Spinal cord (tissue), 10 donors: ENCODE measurements around the gene GALNT9. TPM values are rescaled to one million over a fixed set of nuclear protein-coding genes. Genes with fewer than 3 reads are reported as not detected.

ENCODE experiments used
- DNase-seq, 6 donors: peaks; one replicate each; pipeline versions ENCODE4 v3.0.0 to v3.0.0-alpha.2; 2013 to 2015; ENCODE audit warnings: low spot score in 6 of 6, low read depth in 4 of 6
- H3K27ac ChIP-seq: one replicate; pipeline ENCODE4 v1.5.1; 2013; ENCODE audit warnings: low read depth, low read length, control low read depth
- H3K27me3 ChIP-seq: one replicate; pipeline ENCODE4 v1.6.1; 2013; ENCODE audit warnings: low read length; ENCODE audit not compliant: control insufficient read depth, insufficient read depth
- H3K36me3 ChIP-seq: one replicate; pipeline ENCODE4 v1.6.1; 2013; ENCODE audit warnings: low read length; ENCODE audit not compliant: control insufficient read depth, insufficient read depth
- H3K4me1 ChIP-seq: one replicate; pipeline ENCODE4 v1.6.1; 2013; ENCODE audit warnings: low read length; ENCODE audit not compliant: control insufficient read depth, insufficient read depth
- H3K4me3 ChIP-seq: one replicate; pipeline ENCODE4 v1.5.1; 2013; ENCODE audit warnings: low read depth, low read length, control low read depth
- H3K9me3 ChIP-seq: one replicate; pipeline ENCODE4 v1.6.1; 2013; ENCODE audit warnings: low read length; ENCODE audit not compliant: control insufficient read depth, insufficient read depth
- WGBS: methylation state at CpG from one replicate; pipeline ENCODE4 v1.1.5; 2013; ENCODE audit warnings: missing lambda C conversion rate; ENCODE audit not compliant: insufficient coverage; 5-methylcytosine and 5-hydroxymethylcytosine counted together
- polyA plus RNA-seq, 2 donors: library from polyadenylated mRNA; unstranded; fragments of 120-200 nt; gene quantifications; one replicate each; pipeline ENCODE4 v1.2.1, GENCODE V29; 2013; ENCODE audit not compliant: insufficient read length in 2 of 2
- total RNA-seq, 2 donors: library from RNA; depleted of rRNA in 1 of 2; stranded (reverse); fragments of 120-200 nt in 1 of 2; fragments of >200 nt in 1 of 2; gene quantifications; one replicate each; pipeline versions ENCODE4 v1.2.3 to v1.2.4, GENCODE V29; 2013 to 2014
- donor health status: healthy.

Gene GALNT9
- total and polyA plus RNA-seq, 4 donors = 9.5 to 36.0 (median 27.1) TPM

- H3K36me3 ChIP-seq = peaks cover 9% of the 10 kb centered on the region
- H3K27me3 ChIP-seq = peaks cover 2% of the 10 kb centered on the region
- 39% methylated on average over 53 of the region's 59 CpGs for WGBS
- H3K4me1 ChIP-seq = peaks cover 39% of the 10 kb centered on the region
- DNase-seq = no peak
- H3K27ac ChIP-seq = no peak overlapping the region
- H3K4me3 ChIP-seq = peak overlapping the region; percentile 45
- no peaks in the 10 kb centered on the region for H3K9me3 ChIP-seq
Observed at GRCh38 chr12:132190012-132190755, 139.2 kb downstream of the GALNT9 start.

GRCh38 chr12:132189378-132190011, 139.9 kb downstream of the GALNT9 start:
- Histone ChIP-seq H3K4me3 (peak overlapping the region; percentile 45), H3K4me1 (peaks cover 39% of the 10 kb centered on the region), H3K27me3 (peaks cover 2% of the 10 kb centered on the region), H3K36me3 (peaks cover 9% of the 10 kb centered on the region), H3K27ac (no peak overlapping the region), H3K9me3 (no peaks in the 10 kb centered on the region)
- peak in 4 of 6 donors; percentile 35 to 86 (median 59) for DNase-seq
- WGBS = under 1% methylated on average over 68 of the region's 69 CpGs

- H3K27me3 ChIP-seq = peaks cover 2% of the 10 kb centered on the region
- peak overlapping the region; percentile 45 for H3K4me3 ChIP-seq
- DNase-seq = no peak
- H3K36me3 ChIP-seq = peaks cover 9% of the 10 kb centered on the region
- H3K27ac ChIP-seq = no peak overlapping the region
- H3K4me1 ChIP-seq = peaks cover 39% of the 10 kb centered on the region
- peaks cover 2% of the 10 kb centered on the region for H3K9me3 ChIP-seq
- 14% methylated on average over 16 of the region's 20 CpGs for WGBS
Observed at GRCh38 chr12:132188916-132189325, 140.5 kb downstream of the GALNT9 start.

- no peak overlapping the region for H3K27ac ChIP-seq
- peaks cover 2% of the 10 kb centered on the region for H3K9me3 ChIP-seq
- peaks cover 9% of the 10 kb centered on the region for H3K36me3 ChIP-seq
- H3K4me1 ChIP-seq = peaks cover 39% of the 10 kb centered on the region
- H3K27me3 ChIP-seq = peaks cover 2% of the 10 kb centered on the region
- 74% methylated on average over 21 of the region's 21 CpGs for WGBS
- no peak for DNase-seq
- no peak overlapping the region for H3K4me3 ChIP-seq
Observed at GRCh38 chr12:132188451-132188901, 140.9 kb downstream of the GALNT9 start.

- no peak for DNase-seq
- no peak overlapping the region for H3K27ac ChIP-seq
- peaks cover 39% of the 10 kb centered on the region for H3K4me1 ChIP-seq
- 83% methylated on average over 35 of the region's 35 CpGs for WGBS
- H3K4me3 ChIP-seq = no peak overlapping the region
- H3K9me3 ChIP-seq = peaks cover 2% of the 10 kb centered on the region
- H3K27me3 ChIP-seq = peaks cover 2% of the 10 kb centered on the region
- peaks cover 9% of the 10 kb centered on the region for H3K36me3 ChIP-seq
Observed at GRCh38 chr12:132187646-132188450, 141.5 kb downstream of the GALNT9 start.

GRCh38 chr12:132186857-132187620, 142.3 kb downstream of the GALNT9 start:
- H3K4me3 ChIP-seq = no peak overlapping the region
- no peak overlapping the region for H3K27ac ChIP-seq
- H3K4me1 ChIP-seq = peaks cover 35% of the 10 kb centered on the region
- peaks cover 2% of the 10 kb centered on the region for H3K27me3 ChIP-seq
- 84% methylated on average over 35 of the region's 39 CpGs for WGBS
- H3K9me3 ChIP-seq = peaks cover 2% of the 10 kb centered on the region
- peaks cover 9% of the 10 kb centered on the region for H3K36me3 ChIP-seq
- DNase-seq = no peak

DNA sequence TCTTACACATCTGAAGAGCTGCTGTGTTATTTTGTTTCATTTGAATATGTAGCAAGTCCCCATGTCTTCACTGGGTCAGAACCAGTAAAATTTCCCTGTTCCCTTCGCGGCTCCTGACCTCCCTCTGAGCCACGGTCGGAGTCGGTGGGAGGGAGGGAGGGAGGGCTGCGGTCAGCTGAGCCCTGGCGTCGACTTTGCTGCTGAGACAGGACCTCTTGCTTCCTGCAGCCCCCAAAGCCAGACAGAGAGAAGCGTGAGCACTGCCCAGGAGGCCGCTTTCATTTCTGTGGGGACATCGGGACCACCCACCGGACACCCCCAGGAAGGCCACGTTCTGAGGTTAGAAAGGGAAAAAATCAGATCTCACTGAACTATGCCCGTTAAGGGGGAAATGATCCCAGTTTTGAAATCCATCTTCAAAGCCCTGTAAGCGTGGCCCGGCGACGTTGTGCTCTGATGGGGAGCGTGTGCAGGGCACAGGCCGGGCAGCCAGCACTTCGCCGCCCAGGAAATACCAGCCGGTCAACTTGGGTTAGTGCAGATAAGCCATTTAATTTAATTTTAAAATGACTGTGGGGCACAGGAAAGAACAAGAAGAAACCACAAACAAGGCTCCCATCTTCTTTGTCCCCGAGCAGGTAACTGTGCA, 143.1 kb downstream of the GALNT9 start:
- Histone ChIP-seq H3K4me3 (no peak overlapping the region), H3K27ac (no peak overlapping the region), H3K4me1 (peaks cover 30% of the 10 kb centered on the region), H3K36me3 (peaks cover 9% of the 10 kb centered on the region), H3K27me3 (peaks cover 2% of the 10 kb centered on the region), H3K9me3 (peaks cover 2% of the 10 kb centered on the region)
- WGBS = 44% methylated on average over 19 of the region's 24 CpGs
- no peak for DNase-seq

- no peak overlapping the region for H3K4me3 ChIP-seq
- WGBS = 67% methylated on average over 15 of the region's 16 CpGs
- H3K9me3 ChIP-seq = peaks cover 2% of the 10 kb centered on the region
- H3K4me1 ChIP-seq = peaks cover 24% of the 10 kb centered on the region
- peaks cover 9% of the 10 kb centered on the region for H3K36me3 ChIP-seq
- H3K27ac ChIP-seq = no peak overlapping the region
- peaks cover 2% of the 10 kb centered on the region for H3K27me3 ChIP-seq
- DNase-seq = no peak
Observed at GRCh38 chr12:132185705-132186104, 143.7 kb downstream of the GALNT9 start.
